Spinal cord (tissue), 10 donors: ENCODE results near the gene NGF. TPM values are rescaled to one million over a fixed set of nuclear protein-coding genes. Genes with fewer than 3 reads are reported as not detected.
"Not testable (repeated sequence)": the region's sequence is repeated elsewhere in the genome, so short reads cannot be mapped to it uniquely, and the experiment has no call there.

Source experiments
- DNase-seq, 6 donors: peaks; one replicate each; pipeline versions ENCODE4 v3.0.0 to v3.0.0-alpha.2; 2013 to 2015; ENCODE audit warnings: low spot score in 6 of 6, low read depth in 4 of 6
- H3K27ac ChIP-seq: one replicate; pipeline ENCODE4 v1.5.1; 2013; ENCODE audit warnings: low read depth, low read length, control low read depth
- H3K27me3 ChIP-seq: one replicate; pipeline ENCODE4 v1.6.1; 2013; ENCODE audit warnings: low read length; ENCODE audit not compliant: control insufficient read depth, insufficient read depth
- H3K36me3 ChIP-seq: one replicate; pipeline ENCODE4 v1.6.1; 2013; ENCODE audit warnings: low read length; ENCODE audit not compliant: control insufficient read depth, insufficient read depth
- H3K4me1 ChIP-seq: one replicate; pipeline ENCODE4 v1.6.1; 2013; ENCODE audit warnings: low read length; ENCODE audit not compliant: control insufficient read depth, insufficient read depth
- H3K4me3 ChIP-seq: one replicate; pipeline ENCODE4 v1.5.1; 2013; ENCODE audit warnings: low read depth, low read length, control low read depth
- H3K9me3 ChIP-seq: one replicate; pipeline ENCODE4 v1.6.1; 2013; ENCODE audit warnings: low read length; ENCODE audit not compliant: control insufficient read depth, insufficient read depth
- WGBS: methylation state at CpG from one replicate; pipeline ENCODE4 v1.1.5; 2013; ENCODE audit warnings: missing lambda C conversion rate; ENCODE audit not compliant: insufficient coverage; 5-methylcytosine and 5-hydroxymethylcytosine counted together
- polyA plus RNA-seq, 2 donors: library from polyadenylated mRNA; unstranded; fragments of 120-200 nt; gene quantifications; one replicate each; pipeline ENCODE4 v1.2.1, GENCODE V29; 2013; ENCODE audit not compliant: insufficient read length in 2 of 2
- total RNA-seq, 2 donors: library from RNA; depleted of rRNA in 1 of 2; stranded (reverse); fragments of 120-200 nt in 1 of 2; fragments of >200 nt in 1 of 2; gene quantifications; one replicate each; pipeline versions ENCODE4 v1.2.3 to v1.2.4, GENCODE V29; 2013 to 2014
- donor health status: healthy.

NGF gene
- total and polyA plus RNA-seq, 4 donors: 2.0 to 10.4 (median 4.2) TPM

DNA sequence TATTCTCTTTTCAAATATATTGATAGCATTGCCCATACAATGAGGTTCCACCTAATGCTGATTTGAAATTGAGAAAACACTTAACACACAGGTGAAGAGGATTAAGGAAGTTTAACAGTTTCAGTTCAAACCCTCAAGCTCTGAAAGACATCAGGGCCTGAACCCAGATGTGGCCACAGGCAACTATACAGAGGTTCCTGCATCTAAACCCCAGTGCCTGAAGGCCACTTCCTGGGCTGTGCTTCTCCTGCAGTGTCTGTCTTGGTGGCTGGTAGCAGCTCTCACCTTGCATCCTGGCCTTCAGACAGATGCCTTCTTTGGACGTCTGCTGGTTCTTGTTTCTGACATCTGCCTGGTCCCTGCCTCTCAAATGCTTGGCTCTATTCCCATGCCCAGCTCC is 25.1 kb upstream of the NGF start:
- Histone ChIP-seq H3K9me3 (no peaks in the 10 kb centered on the region), H3K27me3 (no peaks in the 10 kb centered on the region), H3K27ac (no peak overlapping the region), H3K36me3 (no peaks in the 10 kb centered on the region), H3K4me1 (no peaks in the 10 kb centered on the region), H3K4me3 (no peak overlapping the region)
- no peak for DNase-seq
- 80% methylated on average over 1 of the region's 1 CpG for WGBS

DNA sequence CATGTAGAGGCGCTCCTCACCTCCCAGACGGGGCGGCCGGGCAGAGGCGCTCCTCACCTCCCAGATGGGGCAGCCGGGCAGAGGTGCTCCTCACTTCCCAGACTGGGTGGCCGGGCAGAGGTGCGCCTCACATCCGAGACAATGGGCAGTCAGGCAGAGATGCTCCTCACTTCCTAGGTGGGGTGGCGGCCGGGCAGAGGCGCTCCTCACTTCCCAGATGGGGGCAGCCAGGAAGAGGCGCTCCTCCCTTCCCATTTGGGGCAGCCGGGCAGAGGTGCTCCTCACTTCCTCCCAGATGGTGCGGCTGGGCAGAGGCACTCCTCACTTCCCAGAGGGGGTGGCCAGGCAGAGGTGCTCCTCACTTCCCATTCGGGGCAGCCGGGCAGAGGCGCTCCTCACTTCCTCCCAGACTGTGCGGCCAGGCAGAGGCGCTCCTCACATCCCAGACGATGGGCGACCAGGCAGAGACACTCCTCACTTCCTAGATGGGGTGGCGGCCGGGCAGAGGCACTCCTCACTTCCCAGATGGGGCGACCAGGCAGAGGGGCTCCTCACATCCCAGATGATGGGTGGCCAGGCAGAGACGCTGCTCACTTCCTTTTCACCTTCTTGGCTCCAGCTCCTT is 22.6 kb upstream of the NGF start:
- WGBS: 99% methylated on average over 25 of the region's 26 CpGs
- not testable (repeated sequence) for H3K27ac ChIP-seq, H3K27me3 ChIP-seq

DNA sequence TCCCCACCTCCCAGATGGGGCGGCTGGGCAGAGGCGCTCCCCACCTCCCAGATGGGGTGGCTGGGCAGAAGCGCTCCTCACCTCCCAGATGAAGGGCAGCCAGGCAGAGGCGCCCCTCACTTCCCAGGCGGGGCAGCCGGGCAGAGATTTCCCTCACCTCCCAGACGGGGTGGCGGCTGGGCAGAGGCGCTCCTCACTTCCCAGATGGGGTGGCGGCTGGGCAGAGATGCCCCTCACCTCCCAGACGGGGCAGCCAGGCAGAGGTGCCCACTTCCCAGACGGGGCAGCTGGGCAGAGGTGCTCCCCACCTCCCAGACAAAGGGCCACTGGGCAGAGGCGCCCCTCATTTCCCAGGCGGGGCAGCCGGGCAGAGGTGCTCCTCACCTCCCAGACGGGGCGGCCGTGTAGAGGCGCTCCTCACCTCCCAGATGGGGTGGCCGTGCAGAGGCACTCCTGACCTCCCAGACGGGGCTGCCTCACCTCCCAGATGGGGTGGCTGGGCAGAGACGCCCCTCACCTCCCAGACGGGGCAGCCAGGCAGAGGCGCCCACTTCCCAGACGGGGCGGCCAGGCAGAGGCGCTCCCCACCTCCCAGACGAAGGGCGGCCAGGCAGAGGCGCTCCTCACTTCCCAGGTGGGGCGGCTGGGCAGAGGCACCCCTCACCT is 21.9 kb upstream of the NGF start:
- H3K4me1 ChIP-seq, H3K27me3 ChIP-seq, H3K9me3 ChIP-seq, H3K27ac ChIP-seq, DNase-seq, H3K36me3 ChIP-seq, H3K4me3 ChIP-seq: not testable (repeated sequence)
- 93% methylated on average over 31 of the region's 31 CpGs for WGBS

More for the DNA sequence above, 22.6 kb upstream of the NGF start:
- H3K4me1 ChIP-seq, H3K36me3 ChIP-seq, H3K4me3 ChIP-seq, DNase-seq, H3K9me3 ChIP-seq: not testable (repeated sequence)

DNA sequence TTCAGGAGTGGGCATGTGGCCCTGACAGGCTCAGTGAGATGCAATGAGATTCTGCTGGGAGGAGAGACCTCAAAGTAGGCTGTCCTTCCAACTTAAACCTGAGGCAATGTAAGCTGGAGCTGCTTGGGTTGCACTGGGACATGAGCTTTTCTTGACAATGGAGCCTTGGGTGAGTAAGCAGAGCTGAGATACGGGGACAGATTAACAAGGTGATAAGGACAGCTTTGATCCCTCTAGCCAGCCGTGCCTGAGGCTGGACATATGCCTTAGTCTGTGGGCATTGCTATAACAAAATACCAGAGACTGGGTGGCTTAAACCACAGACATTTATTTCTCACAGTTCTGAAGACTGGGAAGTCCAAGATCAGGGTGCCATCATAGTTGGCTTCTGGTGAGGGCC is 18.3 kb upstream of the NGF start:
- Histone ChIP-seq H3K27me3 (no peaks in the 10 kb centered on the region), H3K4me3 (no peak overlapping the region), H3K4me1 (no peaks in the 10 kb centered on the region), H3K9me3 (no peaks in the 10 kb centered on the region), H3K27ac (no peak overlapping the region), H3K36me3 (no peaks in the 10 kb centered on the region)
- 86% methylated on average over 2 of the region's 2 CpGs for WGBS
- DNase-seq: no peak

DNA sequence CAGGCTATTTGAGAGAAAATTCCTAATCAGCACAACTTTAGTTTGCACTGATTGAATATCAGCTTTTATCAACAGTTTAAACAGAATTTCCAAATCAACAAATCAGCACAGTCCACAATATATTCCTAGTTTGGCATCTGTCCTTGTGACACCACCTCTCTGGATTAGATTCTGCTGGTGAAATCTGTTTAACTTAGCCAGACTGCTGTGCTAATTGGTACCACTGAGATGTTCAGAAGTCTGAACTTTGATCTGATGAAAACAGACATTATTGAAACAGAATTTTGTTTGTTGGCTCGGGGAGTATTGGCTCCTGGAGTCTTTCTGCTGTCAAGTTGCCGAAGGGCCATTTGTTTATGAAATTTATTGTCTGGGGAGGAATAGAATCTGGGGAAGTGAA is 17.0 kb upstream of the NGF start:
- H3K4me1 ChIP-seq: no peaks in the 10 kb centered on the region
- no peak overlapping the region for H3K4me3 ChIP-seq
- no peaks in the 10 kb centered on the region for H3K36me3 ChIP-seq
- no peaks in the 10 kb centered on the region for H3K9me3 ChIP-seq
- WGBS: 21% methylated on average over 2 of the region's 2 CpGs
- H3K27me3 ChIP-seq: no peaks in the 10 kb centered on the region
- DNase-seq: peak in 2 of 6 donors; percentile 7 to 26
- no peak overlapping the region for H3K27ac ChIP-seq

DNA sequence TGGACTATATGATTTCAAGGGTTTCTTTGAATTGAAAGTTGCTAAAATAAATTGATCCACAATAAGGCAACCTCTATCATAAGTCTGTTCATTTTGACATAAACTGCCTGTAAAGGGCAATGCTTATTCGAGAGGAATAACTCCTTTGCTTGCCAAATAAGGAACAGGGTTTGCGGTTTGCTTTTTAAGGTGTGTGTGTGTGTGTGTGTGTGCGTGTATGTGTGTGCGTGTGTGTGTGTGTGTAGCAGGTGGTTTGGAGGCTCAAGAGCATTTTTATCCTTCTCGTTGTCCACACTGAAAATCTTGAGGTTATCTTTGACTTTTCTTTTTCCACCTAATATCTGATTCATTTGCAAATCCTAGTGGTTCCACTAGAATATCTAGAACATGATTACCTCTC is 13.1 kb upstream of the NGF start:
- no CpG with 5 or more reads among the region's 5 CpGs for WGBS
- DNase-seq: no peak
- no peaks in the 10 kb centered on the region for H3K9me3 ChIP-seq
- no peaks in the 10 kb centered on the region for H3K36me3 ChIP-seq
- H3K4me3 ChIP-seq: no peak overlapping the region
- H3K27ac ChIP-seq: no peak overlapping the region
- H3K4me1 ChIP-seq: no peaks in the 10 kb centered on the region
- H3K27me3 ChIP-seq: no peaks in the 10 kb centered on the region

DNA sequence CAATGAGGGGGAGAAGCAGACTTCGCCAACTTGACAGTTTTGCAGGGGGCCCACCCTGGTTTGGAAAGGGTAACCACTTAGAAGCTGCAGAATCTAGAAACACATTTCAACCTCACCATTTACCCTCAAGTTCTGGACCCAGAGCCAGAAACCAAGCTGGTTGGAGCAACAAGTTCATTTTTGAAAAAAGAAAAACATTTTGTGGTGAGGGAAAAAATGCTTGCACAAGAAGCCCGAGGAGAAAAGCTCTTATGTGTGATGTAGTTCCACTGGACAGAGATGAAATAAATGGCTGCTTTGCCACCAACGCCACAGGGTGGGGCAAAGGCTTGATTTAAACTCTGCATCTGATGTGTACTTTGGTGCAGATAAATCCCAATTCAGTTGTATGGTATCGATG is 10.6 kb upstream of the NGF start:
- Histone ChIP-seq H3K36me3 (no peaks in the 10 kb centered on the region), H3K9me3 (no peaks in the 10 kb centered on the region), H3K27me3 (no peaks in the 10 kb centered on the region), H3K4me1 (no peaks in the 10 kb centered on the region), H3K27ac (no peak overlapping the region), H3K4me3 (no peak overlapping the region)
- DNase-seq: no peak
- WGBS: 87% methylated on average over 3 of the region's 4 CpGs

DNA sequence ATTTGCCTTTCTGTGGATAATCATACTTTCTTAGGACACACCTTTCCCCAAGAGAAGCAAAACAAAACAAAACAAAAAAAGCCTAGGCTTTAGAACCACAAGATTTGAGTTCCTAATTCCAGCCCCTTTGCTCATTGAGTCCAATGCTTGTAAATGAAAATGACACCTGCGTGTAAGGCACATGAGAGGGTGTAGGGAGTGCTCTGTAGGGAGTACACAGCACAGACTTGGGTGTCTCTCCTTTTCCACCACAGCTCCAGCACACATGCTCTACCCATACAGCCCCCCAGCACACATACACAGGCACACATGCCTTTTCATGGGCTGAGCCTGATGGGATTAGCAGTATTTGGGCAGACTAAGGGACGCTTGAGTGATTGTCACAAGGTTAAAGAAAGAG is 9.2 kb upstream of the NGF start:
- H3K27ac ChIP-seq: no peak overlapping the region
- no peaks in the 10 kb centered on the region for H3K4me1 ChIP-seq
- WGBS: no CpG with 5 or more reads among the region's 2 CpGs
- no peaks in the 10 kb centered on the region for H3K9me3 ChIP-seq
- no peaks in the 10 kb centered on the region for H3K27me3 ChIP-seq
- H3K36me3 ChIP-seq: no peaks in the 10 kb centered on the region
- no peak overlapping the region for H3K4me3 ChIP-seq
- DNase-seq: no peak

DNA sequence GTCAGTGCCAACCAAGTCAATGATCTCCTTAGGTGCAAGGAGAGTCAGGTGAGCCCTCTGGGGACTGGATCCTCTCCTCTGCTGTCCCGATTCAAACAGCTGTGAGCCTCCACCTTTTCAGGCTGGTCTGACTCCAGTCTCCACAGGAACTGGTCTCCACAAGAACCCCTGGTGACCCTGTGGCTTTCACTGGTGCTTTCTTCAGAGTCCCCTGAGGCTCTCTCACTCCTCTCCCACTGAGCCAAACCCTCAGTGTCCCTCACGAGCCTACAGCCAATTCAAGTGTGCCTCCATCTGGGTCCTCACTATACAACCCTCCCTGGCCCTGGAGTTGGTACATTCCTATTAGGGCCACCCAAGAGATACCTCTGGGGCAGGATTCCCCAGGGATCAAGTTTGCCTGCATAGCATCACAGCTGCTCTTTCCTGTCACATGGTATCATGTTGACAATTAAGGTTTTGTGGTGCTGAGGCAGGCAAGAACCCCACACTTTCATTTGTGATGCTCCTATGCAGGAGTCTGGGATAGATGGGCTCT is 5.2 kb upstream of the NGF start:
- Histone ChIP-seq H3K9me3 (no peaks in the 10 kb centered on the region), H3K4me3 (no peak overlapping the region), H3K27ac (no peak overlapping the region), H3K27me3 (peaks cover 8% of the 10 kb centered on the region), H3K36me3 (no peaks in the 10 kb centered on the region), H3K4me1 (peaks cover 6% of the 10 kb centered on the region)
- 82% methylated on average over 1 of the region's 2 CpGs for WGBS
- no peak for DNase-seq

DNA sequence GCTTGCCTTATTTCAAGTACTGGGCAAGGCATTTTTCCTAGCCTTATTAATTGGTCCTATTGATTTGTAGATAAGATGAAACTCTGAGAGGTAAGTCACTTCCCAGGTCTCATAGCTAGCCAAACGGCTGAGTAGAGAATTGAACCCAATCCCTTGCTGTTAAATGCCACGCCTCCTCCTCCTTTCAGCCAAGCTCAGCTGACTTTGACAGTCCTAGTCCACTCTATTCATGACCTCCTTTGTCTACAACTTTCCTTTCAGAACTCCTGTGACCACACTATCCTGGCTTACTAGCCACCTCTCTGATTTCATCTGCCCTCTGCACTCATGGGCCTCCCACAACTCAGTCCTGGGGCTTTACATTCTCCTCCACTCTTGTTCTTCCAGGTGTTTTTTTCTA is 3.9 kb upstream of the NGF start:
- no peak for DNase-seq
- Histone ChIP-seq H3K4me3 (no peak overlapping the region), H3K36me3 (no peaks in the 10 kb centered on the region), H3K9me3 (no peaks in the 10 kb centered on the region), H3K4me1 (peaks cover 18% of the 10 kb centered on the region), H3K27ac (no peak overlapping the region), H3K27me3 (peaks cover 18% of the 10 kb centered on the region)
- WGBS: 67% methylated on average over 2 of the region's 2 CpGs
